HuH-7.5 (cell line): ENCODE results near the gene RSPH1.
A peak's percentile ranks its signal among the peaks of the same experiment; 100 is the strongest.

Source experiments
- DNase-seq: peaks from one replicate; pipeline ENCODE4 v3.0.0; 2011; ENCODE audit warnings: low spot score

RSPH1 gene

DNA sequence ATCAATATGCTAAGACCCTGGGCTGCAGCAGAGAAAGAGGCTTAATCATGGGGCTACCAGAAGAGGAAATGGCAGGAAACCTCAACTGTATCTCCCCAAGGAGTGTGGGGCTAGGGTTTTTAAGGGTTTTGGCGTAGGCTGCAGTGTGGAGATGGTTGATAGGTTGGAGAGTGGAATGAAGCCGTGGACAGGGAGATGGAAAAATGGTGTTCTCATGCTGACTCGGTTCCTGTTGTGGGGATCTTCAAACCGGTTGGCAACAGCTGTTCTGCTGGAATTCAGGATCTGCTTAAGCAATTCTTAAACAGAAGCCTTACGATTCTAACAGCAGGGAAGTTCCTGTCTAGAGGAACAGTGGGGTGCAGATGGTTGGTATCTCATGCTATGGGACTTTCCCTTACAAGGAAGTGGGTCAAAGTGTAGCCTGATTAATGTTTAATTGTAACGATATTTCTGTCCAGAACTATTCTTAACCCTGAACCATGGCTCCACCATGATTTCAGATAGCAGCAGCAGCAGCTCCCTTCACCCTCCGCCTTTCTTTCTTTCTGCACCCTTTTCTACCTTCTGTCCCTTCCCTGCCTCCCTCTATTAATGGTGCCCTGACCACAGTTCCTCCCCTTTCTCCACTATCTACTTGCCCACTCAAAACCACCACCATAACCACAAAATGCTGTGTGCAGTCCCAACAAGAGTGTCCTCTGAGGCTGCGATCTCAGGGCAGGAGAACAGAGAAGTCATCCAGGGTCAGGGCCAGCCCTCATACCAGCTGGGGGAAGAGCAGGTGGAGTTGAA is 30.8 kb downstream of the RSPH1 start:
- no peak for DNase-seq

DNA sequence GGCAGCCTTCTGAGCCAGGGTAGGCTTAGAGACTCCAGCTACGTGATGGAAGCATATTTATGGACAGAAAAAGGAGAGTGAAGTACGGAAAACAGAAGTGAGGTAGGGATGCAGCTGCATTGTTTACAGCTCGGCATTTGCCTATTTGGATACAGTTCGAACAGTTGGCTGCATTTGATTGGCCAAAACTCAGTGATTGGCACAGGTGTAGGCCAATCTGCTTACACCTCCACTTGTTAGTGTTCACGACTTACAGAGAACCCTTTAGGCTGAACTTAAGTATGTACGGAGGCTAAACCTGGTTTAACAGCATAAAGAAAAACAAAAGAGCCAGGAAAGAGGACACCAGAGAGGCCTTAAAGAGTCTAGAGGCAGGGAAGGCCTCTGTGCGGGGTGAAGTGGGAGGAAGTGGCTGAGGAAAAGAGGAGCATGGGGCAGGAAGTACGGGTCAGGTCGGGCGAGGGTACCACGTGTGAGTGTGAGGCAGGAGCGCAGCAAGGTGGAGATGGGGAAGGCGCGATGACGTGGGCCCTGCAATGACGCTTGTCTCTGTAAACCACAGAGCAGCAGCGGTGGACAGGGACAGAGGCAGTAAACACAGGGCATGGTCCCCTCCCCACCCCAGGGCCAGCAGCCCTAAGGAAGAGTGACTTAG is 32.0 kb downstream of the RSPH1 start:
- DNase-seq = peak; percentile 24

DNA sequence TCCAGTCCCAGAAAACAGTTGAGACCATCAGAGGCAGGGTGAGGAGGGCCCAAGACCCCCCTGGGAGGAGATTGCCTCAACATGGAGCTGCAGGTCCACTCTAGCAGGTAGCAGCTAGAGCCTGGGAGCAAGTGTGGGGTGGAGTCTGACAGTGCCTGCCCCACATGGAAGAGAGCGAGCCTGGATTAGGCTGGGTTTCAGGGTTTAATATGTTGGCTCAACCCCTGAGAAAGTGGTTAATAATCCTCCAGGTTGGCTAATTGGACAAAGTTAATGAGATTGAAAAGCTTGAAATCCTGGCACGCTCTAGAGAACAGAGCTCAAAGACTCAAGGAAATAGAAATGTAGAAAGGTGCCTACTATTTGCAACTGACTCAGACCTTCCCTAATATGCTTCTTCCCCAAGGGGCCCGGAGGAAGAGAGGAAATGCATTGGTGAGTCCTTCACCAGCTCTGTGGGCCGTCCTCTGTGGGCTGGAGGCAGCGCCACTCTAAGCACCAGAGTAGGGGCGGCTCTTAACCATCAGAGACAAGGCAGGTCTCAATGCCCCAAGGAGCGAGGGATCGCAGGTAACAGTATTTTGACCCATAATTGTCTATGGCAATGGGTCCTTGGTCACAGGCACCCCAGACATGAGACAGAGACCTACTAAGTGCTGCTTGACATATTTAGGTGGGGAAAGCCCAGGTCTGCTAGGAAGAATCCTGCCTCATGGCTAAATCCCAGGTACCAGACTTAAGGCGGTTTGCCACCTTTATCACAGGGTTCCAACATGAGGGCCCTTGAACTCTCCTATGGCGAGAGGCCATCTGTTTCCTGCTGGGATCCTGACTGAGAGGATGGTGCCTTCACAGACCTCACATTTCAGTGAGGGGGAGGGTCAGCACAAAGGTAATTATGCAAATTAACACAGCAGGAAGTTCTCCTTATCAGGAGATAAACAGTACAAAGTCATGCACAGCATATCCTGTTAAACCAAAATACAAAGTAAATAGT is 33.8 kb downstream of the RSPH1 start:
- no peak for DNase-seq

DNA sequence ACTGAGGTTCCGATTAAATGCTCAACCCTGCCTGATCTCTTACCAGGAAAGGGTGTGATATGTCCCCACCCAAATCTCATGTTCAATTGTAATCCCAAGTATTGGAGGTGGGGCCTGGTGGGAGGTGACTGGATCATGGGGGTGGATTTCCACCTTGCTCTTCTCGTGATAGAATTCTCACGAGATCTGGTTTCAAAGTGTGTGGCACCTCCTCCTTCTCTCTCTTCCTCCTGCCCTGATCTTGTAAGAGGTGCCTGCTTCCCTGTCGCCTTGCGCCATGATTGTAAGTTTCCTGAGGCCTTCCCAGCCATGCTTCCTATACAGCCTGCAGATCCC is 34.9 kb downstream of the RSPH1 start:
- no peak for DNase-seq

DNA sequence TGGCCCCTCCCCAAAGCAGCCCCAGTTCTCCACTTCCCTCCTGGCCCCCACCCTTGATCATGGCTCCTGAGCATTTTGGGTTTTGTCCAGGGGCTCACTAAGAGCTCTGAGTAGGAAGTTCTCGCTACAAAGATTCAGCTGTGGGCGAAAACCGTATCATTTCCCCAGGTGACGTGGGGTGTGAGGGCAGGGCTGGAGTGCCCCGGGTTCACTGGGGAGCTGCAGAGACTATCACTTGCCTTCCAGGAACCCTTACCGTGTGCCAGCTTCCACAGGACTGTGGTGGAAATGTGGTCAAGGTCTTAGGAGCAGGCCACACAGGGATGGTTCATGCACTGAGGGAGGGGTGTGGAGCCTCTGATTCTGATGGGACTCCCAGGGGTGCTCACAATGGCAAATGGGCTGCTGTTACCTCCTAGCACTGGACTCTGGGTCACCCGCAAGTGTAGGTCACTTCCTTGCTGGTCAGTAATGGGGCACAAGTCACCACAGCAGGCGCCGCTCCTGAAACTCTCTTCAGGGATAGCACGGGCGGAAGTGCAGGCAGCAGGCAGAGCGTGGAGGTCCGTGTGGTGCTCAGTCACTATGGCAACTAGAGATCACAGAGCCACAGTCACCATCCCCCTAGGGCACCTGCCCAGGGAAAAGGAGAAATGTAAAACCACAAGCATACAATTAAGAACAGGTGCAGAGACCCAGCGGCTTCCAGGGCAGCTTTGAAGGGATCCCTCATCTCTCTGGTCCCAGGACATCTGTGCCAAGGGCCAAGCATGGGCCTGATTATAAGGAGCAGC is 35.4 kb downstream of the RSPH1 start:
- DNase-seq = no peak

DNA sequence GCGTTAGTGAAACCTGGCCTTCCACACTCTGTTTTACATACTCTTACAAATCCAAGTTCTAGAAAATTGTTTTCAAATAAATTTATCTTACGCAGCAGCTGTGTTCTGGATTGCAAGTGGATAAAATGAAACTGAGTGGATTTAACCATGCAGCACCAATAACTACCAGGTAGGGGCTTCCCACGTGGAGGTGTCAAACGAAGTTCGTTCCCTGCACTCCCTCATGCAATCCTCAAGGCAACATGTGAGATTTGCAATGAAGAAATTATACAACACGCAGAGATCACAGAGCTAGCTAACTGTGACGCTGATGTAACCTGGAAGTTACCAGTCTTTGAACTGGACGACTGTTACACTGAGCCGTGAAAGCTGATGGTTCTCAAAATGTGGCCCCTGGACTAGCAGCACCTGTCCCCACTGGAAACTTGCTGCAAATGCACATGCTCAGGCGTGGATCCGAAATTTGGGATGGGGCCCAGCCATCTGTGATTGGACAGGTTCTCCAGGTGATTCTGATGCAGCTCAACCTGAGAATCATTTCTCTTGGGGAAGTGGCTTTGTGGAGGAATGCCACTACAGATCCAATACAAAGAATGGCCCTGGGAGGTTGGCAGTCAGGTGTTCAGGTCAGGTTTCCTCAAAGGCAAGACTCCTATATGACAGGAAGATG is 36.3 kb downstream of the RSPH1 start:
- no peak for DNase-seq

DNA sequence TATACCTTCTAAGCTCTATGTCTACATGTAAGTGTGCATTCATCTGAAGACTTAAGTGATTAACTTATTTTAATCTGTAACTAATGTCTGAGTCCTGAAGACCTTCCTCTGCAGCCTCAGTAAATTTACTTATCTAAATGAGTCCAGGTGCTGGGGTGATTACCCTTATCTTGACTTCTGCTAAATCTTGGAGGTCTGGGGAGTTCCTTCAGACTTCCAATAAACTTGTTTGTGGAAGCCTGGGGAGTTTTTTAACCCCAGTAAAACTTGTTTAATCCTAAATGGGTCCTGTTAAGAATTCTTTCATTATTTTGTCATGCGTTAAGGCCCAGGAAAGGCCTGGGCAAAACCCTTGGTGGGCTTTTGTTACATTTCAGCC is 37.0 kb downstream of the RSPH1 start:
- no peak for DNase-seq

DNA sequence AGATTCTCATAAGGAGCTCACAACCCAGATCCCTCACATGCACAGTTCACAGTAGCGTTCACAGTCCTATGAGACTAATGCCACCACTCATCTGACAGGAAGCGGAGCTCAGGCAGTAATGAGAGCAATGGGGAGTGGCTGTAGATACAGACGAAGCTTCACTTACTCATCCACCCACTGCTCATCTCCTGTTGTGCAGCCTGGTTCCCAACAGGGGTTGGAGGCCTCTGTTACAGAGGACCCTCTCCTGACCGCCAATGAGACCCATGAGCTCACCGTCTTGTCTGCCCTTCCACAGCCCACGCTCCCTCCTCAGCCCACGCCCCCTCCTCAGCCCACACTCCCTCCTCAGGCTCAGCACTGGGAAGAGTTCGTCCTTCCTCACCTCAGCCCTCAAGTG is 39.6 kb downstream of the RSPH1 start:
- DNase-seq = no peak

DNA sequence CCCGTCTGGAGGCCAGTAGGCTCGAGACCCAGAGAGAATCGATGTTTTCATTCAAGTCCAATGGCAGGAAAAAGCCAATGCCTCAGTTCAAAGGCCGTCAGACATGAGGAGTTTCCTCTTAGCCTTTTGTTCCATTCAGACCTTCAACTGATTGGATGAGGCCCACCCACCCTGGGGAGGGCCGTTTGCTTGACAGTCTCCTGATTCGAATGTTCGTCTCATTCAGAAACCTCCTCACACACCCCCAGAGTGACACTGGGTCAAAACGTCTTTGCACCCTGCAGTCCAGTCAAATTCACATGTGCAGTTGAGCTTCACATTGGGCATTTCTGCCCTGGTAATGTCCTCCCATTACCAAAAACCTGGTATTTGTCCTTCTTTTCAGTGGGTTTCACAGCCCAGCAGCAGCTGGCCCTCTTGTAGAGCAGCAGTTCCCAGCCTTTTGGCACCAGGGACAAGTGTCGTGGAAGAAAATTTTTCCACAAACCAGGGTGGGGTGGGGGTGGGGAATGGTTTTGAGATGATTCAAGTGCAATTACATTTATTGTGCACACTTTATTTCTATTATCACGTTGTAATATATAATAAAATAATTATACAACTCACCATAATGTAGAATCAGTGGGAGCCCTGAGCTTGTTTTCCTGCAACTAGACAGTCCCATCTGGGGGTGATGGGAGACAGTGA is 40.1 kb downstream of the RSPH1 start:
- no peak for DNase-seq

DNA sequence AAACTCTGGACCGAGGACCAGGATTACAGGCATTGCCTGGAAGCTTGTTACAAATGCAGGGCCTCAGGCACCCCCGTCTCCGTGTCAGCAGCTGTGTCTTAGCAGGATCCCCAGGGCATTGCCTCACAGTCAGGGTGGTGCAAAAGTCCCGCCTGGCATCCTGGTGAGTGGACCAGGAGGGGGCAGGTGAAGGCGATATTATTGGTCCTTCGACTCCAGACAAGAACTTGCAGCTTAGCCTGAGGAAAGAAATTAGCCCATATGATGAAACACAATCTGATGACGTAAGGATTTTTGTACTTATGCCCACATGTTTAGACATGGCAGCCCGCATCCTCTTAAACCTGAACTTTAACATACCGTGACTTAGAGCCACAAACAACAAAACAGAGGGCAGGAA is 40.8 kb downstream of the RSPH1 start:
- DNase-seq = no peak

DNA sequence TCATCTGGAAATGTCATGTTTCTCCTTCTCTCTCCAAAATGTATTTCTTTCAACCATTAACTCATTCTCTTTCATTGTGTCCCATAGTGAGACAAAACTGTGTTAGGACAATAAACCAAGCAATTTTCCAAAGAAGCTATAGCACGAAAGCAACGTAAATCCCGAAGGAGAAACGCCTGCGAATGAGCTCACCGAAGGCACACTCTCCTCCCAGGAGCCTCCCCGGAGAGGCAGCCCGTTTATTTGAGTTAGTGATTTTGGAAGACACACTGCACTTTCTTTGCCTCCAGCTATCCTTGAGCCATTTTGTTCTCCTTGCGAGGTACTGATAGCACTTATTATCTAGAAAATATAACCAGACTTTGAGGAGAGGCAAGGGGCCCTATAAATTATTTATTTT is 41.2 kb downstream of the RSPH1 start:
- DNase-seq = no peak

DNA sequence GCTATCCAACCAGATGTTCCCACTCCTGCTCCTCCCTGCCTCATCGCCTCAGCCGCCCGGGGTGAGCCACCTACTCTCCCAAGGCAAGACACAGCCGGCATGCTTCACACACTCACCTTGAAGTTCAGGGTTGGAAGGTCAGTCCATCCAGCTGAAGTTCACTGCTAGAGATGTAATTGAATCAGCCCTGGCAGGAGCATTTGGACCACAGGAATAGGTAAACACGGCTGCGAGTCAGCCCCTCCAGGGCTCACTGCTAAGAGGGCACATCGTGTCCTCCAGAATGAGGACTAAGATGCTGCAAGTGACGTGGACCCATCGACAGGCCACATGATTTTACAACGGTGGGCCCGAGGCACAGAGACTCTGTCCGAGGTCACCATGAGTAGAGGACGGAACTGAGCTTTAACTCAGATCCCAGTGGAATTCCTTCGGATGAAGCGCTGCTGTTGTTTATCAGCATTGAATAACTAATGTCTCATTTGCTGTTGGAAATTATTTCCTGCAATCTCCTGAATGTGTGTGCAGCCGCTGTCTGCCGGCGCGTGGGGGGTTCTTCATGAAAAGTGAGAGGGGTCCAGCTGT is 41.9 kb downstream of the RSPH1 start:
- no peak for DNase-seq

DNA sequence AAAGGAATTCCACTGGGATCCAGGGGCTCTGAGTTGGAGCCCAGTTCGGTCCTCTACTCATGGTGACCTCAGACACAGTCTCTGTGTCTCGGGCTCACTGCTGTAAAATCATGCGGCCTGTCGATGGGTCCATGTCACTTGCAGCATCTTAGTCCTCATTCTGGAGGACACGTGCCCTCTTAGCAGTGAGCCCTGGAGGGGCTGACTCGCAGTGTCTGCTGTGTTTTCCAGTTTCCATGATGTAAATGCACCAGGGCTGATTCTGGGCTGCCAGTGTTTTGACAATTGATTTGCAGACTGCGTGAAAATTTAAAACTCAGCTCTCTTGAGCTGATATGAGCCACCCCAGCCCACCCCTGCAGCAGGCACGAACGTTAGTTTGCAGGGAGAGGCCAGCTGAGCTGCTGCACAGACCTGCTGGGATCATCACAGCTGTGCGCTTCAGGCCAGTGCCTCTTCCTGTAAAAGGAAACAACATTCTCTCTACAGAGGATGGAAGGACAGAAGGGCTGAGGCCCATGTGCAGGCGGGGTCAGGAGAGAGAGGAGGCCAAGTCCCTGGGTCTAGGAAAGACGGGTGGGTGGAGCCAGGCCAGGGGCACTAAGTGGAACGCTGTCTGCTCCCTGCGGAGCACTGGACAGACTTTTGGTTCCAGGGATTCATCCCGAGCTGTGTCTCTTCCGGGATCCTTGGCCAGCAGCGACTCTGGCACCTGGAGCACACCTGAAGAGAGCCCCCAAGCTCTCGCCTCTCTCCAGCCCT is 42.6 kb downstream of the RSPH1 start:
- no peak for DNase-seq

DNA sequence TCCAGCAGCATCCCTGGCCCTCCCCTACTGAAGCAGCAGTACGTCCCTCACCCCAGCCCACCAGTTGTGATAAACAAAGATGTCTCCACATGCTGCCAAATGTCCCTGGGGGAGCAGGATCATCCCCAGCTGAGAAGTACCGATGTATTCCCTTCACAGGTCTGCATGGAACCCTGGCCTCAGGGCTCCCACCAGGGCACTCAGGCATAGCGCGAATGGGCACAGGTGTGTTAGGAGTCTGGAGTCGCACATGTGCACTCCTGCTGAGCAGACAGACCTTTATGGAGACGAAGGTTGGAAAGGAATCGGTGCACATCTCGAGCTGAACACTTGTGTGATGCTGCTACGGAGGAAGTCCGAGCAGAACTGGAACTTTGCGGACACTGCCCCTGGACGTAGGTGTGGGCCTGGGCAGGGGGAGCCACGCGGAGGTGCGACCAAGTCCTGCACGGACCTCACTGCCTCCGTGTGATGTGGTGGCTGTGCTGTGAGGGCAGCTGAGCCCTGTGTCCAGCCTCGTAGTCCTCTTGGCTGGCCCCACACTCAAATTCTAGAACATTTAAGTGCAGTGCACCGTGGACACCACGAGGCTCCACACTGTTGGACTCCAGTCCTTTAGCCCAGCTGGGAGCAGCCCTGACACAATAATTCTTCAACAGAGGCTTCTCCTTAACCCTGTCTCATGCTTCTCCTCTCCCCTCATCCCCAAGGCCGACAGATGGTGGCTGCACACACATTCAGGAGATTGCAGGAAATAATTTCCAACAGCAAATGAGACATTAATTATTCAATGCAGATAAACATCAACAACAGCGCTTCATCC is 43.4 kb downstream of the RSPH1 start:
- DNase-seq = no peak

DNA sequence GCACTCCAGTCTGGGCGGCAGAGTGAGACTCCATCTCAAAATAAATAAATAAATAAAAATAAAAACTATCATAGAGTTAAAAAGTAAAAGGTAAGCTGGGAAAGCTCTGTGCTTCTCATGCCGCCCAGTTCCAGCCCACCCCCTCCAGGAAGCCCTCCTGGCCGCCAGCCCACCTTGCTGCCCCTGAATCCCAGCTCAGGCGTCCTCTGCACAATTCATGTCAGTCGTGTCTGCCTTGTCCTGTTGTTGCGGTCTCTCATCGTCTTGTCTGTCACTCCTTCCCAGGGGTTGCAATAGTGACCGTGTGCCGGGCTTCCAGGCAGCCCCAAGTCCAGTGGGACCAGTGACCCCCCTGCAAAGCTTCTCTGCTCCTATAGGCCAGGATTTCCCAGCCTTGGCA is 44.1 kb downstream of the RSPH1 start:
- DNase-seq = no peak

DNA sequence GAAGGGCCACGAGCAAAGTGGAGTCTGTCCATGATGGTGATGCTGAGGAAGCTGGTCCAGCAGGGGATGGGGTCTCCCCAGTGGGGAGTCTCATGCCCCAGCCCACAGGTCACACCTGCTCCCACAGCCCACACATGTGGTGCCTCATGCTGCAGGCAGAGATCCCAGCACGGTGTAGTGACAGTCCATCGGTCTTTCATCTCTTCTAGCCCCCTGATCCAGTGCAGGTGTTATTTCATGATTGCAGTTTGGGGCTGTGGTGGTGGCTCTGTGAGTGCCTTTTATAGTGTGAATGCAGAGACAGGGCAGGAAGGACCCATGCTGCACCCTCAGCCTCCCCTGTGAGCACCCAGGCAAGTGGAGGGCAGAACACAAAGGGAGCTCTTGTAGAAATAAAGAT is 47.3 kb downstream of the RSPH1 start:
- DNase-seq = no peak

DNA sequence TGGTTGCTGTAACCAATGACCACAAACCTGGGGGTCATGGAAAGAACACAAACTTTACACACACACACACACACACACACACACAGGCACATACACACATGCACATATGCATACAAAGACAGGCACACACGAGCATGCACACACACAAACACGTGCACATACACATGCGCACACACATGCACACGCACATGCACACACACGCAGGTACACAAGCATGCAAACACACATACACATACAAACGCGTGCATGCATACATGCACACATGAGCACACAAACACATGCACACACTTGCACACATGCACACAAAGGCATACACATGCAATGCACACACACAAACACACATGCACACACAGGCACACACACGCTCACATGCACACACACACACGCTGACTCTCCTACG is 48.3 kb downstream of the RSPH1 start:
- no peak for DNase-seq

DNA sequence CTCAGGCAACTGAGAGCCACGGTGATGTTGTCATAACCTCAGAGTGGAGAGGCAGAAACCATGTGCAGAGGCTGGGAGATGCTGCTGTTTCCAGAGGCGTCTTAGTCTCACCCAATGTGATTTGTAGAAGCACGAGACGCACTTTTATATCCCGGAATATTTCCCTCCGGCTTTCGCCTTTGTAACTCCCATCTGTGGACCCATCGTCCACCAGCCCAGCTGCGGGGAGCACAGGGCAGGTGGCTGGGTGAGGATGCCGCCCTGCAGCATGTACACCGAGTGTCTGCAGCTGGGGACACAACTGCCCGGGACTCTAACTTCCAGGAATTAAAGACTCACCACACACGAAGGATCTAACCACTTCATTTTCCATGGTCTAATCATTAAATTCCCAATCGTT is 48.8 kb downstream of the RSPH1 start:
- no peak for DNase-seq

DNA sequence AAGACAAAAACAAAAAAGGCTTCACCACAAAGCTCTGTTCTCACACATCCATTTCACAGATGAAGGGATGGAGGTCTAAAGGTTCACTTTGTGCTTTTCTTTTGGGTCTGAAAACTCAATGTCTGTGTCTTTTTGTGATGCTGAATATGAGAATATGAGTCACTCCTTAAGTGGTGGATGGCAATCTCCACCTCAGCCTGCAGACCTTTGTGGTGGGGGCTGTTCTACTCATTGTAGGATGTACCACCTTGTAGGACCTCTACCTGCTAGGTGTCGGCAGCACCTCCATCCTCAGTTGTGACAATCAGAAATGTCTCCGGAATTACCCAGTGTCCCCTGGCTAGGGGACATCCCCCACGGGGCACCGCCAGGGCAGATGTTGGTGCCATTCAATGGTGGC is 49.5 kb downstream of the RSPH1 start:
- no peak for DNase-seq
